ENCODE results near the gene ZNF750.

ZNF750 gene

DNA sequence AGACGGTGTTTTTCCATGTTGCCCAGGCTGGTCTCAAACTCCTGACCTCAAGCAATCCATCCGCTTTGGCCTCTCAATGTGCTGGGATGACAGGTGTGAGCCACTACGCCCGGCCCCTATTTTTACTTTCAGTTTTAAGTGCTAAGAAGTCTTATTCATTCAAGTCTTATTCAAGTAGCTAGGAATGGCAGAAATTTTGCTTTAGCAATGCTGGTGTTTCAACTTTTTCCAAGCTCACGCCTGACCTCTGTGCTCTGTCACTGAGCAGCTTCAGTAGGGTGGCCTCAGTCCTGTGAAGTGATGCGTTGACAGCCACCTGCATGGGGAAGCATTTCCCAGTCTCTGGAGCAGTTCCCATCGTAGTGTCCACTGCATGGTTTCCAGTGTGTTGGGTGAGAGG is 12.9 kb downstream of the ZNF750 start:
- Histone ChIP-seq H3K9ac (no peak overlapping the region), H3K4me3 (no peak overlapping the region), H3K27ac (no peak overlapping the region), H3K36me3 (peaks cover 22 to 66% (median 53%) of the 10 kb centered on the region in 11 experiments), H3K4me1 (peaks cover 7 to 28% (median 17%) of the 10 kb centered on the region in 10 experiments), H4K20me1 (peaks cover 0 to 65% (median 22%) of the 10 kb centered on the region in 11 experiments; a peak in 17 of 22 replicates), H3K27me3 (0 out of 22 replicates have a peak, but pooled peaks cover 0 to 5% (median 0%) of the 10 kb centered on the region in 11 experiments), H3K9me3 (replicated peaks in 1 of 11) (peaks cover 0 to 4% (median 0%) of the 10 kb centered on the region in 11 experiments; a peak in 3 of 22 replicates), H3K4me2 (no peak overlapping the region)
- TF ChIP-seq Cebpa-rat (IDR thresholded peaks at IDR 0.05): no peak

DNA sequence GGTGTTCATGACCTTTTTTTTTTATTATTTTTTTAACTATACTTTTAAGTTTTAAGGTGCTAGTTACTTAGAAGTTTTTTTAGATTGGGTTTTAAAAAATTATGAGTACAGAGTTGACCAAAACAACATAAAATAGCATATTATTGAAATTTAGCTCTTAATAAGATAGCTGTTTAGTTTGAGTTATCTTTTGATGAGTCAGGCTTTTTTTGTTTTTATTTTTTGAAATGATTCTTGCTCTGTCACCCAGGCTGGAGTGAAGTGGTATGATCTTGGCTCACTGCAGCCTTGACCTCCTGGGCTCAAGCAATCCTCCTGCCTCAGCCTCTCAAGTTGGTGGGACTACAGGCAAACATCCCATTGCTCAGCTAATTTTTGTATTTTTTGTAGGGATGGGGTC is 13.6 kb downstream of the ZNF750 start:
- Histone ChIP-seq H3K4me3 (no peak overlapping the region), H3K9me3 (replicated peaks in 1 of 11) (peaks cover 0 to 4% (median 0%) of the 10 kb centered on the region in 11 experiments; a peak in 3 of 22 replicates), H3K4me1 (peaks cover 0 to 20% (median 10%) of the 10 kb centered on the region in 10 experiments; a peak in 17 of 20 replicates), H3K36me3 (peaks cover 22 to 69% (median 53%) of the 10 kb centered on the region in 11 experiments), H3K9ac (no peak overlapping the region), H3K27ac (no peak overlapping the region), H4K20me1 (peaks cover 0 to 58% (median 14%) of the 10 kb centered on the region in 11 experiments; a peak in 16 of 22 replicates), H3K27me3 (no peaks in the 10 kb centered on the region), H3K4me2 (no peak overlapping the region)
- no peak for TF ChIP-seq Cebpa-rat (IDR thresholded peaks at IDR 0.05)

DNA sequence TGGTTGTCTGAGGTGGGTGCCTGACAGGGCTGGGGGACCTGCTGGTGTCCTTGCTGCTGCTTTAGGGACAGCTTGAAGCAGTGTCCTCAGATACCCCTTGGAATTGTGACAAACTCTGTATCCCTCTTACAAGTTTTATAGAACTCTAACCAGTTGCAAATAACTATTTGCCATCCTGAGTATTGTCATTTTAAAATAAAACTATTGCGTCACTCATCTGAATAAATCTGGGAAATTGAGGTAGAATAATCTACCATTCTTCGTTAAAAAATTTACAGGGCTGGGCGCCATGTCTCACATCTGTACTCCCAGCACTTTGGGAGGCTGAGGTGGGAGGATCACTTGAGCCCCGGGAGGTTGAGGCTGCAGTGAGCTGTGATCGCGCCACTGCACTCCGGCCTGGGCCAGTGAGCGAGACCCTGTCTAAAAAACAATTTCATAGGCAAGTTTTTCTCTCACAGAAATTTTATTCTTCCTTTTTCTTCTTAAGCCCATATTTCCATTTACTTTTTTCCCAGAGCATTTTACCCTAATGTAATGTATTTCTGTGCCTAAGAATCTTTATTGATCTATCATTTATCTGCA is 14.2 kb downstream of the ZNF750 start:
- Histone ChIP-seq H3K4me3 (no peak overlapping the region), H3K4me2 (no peak overlapping the region), H4K20me1 (peaks cover 0 to 52% (median 9%) of the 10 kb centered on the region in 11 experiments; a peak in 12 of 22 replicates), H3K4me1 (peaks cover 0 to 15% (median 4%) of the 10 kb centered on the region in 10 experiments; a peak in 11 of 20 replicates), H3K9me3 (replicated peaks in 1 of 11) (peaks cover 0 to 6% (median 2%) of the 10 kb centered on the region in 11 experiments; a peak in 11 of 22 replicates), H3K9ac (no peak overlapping the region), H3K36me3 (peaks cover 26 to 70% (median 52%) of the 10 kb centered on the region in 11 experiments), H3K27ac (no peak overlapping the region), H3K27me3 (no peaks in the 10 kb centered on the region)
- peak in 5 of 11 experiments; percentile 15 to 73 (median 41); a peak in 5 of 22 replicates for TF ChIP-seq Cebpa-rat (IDR thresholded peaks at IDR 0.05)

DNA sequence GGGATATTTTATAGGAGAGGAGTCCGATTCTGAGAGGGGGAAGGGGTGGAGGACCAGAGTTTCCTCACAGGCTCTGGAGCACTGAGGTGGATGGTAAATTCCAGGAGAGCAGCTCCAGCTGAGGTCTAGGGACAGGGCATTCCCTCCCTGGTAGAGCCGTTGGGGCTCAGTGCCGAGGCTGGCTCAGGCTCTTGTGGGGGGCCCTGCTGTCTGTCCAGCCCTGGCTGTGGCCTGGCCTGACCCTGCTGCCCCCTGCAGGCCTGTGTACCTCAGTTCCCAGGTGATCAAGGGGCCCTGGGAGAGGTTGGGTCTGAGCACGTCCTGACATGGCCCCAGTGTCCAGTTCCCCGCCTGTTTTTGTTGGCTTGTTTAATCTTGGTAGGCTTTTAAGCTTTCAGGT is 16.8 kb downstream of the ZNF750 start:
- Histone ChIP-seq H3K4me3 (no peak overlapping the region), H3K27me3 (no peaks in the 10 kb centered on the region), H3K4me2 (no peak overlapping the region), H4K20me1 (peaks cover 0 to 33% (median 0%) of the 10 kb centered on the region in 11 experiments; a peak in 5 of 22 replicates), H3K27ac (no peak overlapping the region), H3K9me3 (replicated peaks in 1 of 11) (peaks cover 7 to 18% (median 12%) of the 10 kb centered on the region in 11 experiments; a peak in 21 of 22 replicates), H3K9ac (no peak overlapping the region), H3K36me3 (peaks cover 31 to 74% (median 49%) of the 10 kb centered on the region in 11 experiments), H3K4me1 (peaks cover 10 to 24% (median 17%) of the 10 kb centered on the region in 10 experiments; a peak in 19 of 20 replicates)
- TF ChIP-seq Cebpa-rat (IDR thresholded peaks at IDR 0.05): no peak

DNA sequence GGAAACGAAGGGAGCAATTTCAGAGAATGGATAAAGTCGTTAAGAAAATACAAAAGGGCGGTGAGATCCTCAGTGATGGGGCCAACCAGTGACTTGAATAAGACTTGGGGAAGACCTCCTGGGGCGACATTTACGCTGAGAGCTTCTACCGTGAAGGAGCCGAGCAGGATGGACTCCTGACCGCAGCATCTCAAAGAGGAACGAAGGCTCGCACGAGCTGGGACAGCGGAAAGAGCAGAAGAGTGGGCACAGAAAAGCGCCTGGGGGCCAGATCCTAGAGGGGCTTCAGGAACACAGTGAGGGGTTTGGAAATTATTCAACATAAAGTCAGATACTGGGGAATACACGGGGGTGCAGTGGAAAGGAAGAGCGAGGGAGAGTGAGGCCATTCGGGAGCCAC is 17.5 kb downstream of the ZNF750 start:
- Histone ChIP-seq H3K4me1 (peaks cover 10 to 32% (median 25%) of the 10 kb centered on the region in 10 experiments; a peak in 19 of 20 replicates), H3K27ac (no peak overlapping the region), H3K9me3 (replicated peaks in 1 of 11) (peaks cover 7 to 16% (median 12%) of the 10 kb centered on the region in 11 experiments; a peak in 21 of 22 replicates), H3K27me3 (no peaks in the 10 kb centered on the region), H3K4me3 (no peak overlapping the region), H3K36me3 (peaks cover 27 to 73% (median 45%) of the 10 kb centered on the region in 11 experiments), H3K9ac (no peak overlapping the region), H4K20me1 (peaks cover 0 to 30% (median 0%) of the 10 kb centered on the region in 11 experiments; a peak in 5 of 22 replicates), H3K4me2 (no peak overlapping the region)
- TF ChIP-seq Cebpa-rat (IDR thresholded peaks at IDR 0.05): no peak

DNA sequence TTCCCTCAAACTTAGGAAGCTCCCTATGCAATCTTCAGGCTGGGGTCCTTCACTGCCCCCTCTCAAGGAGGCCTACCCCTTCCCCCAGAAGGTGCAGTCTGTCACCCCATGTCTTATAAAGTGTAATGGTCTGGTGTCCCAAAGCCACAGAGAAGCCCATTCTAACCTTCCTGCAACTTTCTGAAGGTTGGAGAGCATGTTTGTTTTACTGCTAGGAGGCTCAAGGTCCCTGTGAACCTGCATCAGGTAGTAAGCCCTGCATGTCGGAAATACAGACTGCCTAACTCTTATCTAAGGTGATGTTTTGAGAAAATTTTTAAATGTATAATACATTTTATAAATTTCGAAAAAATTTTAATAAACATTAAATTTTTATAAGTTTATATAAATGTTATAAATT is 18.3 kb downstream of the ZNF750 start:
- H4K20me1 ChIP-seq: peaks cover 0 to 25% (median 0%) of the 10 kb centered on the region in 11 experiments; a peak in 5 of 22 replicates
- no peaks in the 10 kb centered on the region for H3K27me3 ChIP-seq
- H3K9me3 ChIP-seq (replicated peaks in 1 of 11): peaks cover 7 to 16% (median 12%) of the 10 kb centered on the region in 11 experiments; a peak in 21 of 22 replicates
- no peak overlapping the region for H3K27ac ChIP-seq
- peaks cover 11 to 33% (median 31%) of the 10 kb centered on the region in 10 experiments for H3K4me1 ChIP-seq
- no peak overlapping the region for H3K4me2 ChIP-seq
- H3K36me3 ChIP-seq: peaks cover 24 to 72% (median 47%) of the 10 kb centered on the region in 11 experiments
- no peak overlapping the region for H3K9ac ChIP-seq
- TF ChIP-seq Cebpa-rat (IDR thresholded peaks at IDR 0.05): no peak
- H3K4me3 ChIP-seq: no peak overlapping the region

DNA sequence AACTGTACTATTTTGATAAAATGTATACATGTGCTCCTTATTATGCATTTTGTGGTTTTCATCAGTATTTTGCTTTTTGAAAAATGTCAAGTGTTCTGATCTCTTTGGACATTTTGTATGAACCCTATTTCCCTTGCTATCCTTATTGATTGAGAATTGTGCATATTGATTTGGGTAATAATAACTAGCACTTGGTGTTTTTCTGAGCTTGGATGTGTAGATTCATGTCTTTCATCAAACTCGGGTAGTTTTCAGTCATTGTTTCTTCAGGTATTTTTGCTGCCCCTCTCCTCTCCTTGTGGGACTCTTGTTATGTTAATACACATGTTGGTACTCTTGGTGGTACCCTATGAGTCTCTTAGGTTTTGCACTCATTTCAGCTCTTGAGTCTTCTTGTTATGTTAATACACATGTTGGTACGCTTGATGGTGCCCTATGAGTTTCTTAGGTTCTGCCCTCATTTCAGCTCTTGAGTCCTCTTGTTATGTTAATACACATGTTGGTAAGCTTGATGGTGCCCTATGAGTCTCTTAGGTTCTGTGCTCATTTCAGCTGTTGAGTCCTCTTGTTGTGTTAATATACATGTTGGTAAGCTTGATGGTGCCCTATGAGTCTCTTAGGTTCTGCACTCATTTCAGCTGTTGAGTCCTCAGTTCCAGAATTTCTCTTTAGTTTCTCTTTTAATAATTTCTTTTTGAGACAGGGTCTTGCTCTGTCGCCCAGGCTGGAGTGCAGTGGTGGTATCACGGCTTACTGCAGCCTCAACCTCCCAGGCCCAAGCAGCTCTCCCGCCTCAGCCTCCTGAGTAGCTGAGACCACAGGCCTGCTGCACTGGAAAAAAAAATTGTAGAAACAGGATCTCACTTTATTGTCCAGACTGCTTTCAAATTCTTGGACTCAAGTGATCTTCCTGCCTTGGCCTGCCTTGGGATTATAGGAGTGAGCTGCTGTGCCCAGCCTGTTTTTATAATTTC is 19.3 kb downstream of the ZNF750 start:
- Histone ChIP-seq H3K9me3 (replicated peaks in 1 of 11) (peaks cover 9 to 21% (median 14%) of the 10 kb centered on the region in 11 experiments; a peak in 21 of 22 replicates), H3K36me3 (peaks cover 30 to 75% (median 55%) of the 10 kb centered on the region in 11 experiments), H3K27ac (no peak overlapping the region), H3K4me3 (no peak overlapping the region), H3K27me3 (no peaks in the 10 kb centered on the region), H4K20me1 (peaks cover 0 to 25% (median 0%) of the 10 kb centered on the region in 11 experiments; a peak in 5 of 22 replicates), H3K4me1 (peaks cover 21 to 43% (median 41%) of the 10 kb centered on the region in 10 experiments), H3K4me2 (no peak overlapping the region), H3K9ac (no peak overlapping the region)
- TF ChIP-seq Cebpa-rat (IDR thresholded peaks at IDR 0.05): no peak

DNA sequence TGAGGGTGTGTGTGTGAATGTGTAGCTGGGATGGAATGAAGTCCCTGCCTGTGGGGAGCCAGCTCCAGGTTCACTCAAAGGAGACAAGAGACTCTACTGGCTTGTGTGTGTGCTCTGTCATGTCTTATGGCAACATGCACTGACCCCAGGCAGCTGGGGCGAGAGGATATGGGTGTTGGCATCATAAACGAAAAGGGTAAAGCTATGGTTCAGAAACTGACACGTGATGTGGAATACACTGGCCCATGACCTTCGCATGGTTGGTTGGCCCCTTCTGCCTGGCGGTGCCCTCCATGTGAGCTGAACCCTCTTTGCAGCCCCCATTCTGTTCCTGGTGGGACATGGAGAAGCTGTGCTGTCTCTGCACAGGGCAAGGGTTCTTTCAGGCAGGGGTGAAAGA is 21.9 kb downstream of the ZNF750 start:
- no peak for TF ChIP-seq Cebpa-rat (IDR thresholded peaks at IDR 0.05)
- peaks cover 0 to 30% (median 0%) of the 10 kb centered on the region in 11 experiments; a peak in 4 of 22 replicates for H4K20me1 ChIP-seq
- 0 out of 22 replicates have a peak overlapping the region, but pooled peaks of 2 of the 11 experiments have one; percentile 3 to 4 for H3K9ac ChIP-seq
- peaks cover 26 to 60% (median 57%) of the 10 kb centered on the region in 10 experiments for H3K4me1 ChIP-seq
- peaks cover 41 to 84% (median 62%) of the 10 kb centered on the region in 11 experiments for H3K36me3 ChIP-seq
- H3K9me3 ChIP-seq (replicated peaks in 1 of 11): peaks cover 9 to 21% (median 14%) of the 10 kb centered on the region in 11 experiments; a peak in 21 of 22 replicates
- H3K4me2 ChIP-seq: peak overlapping the region in 10 of 11 experiments; percentile 15 to 68 (median 64); a peak in 18 of 22 replicates
- peaks cover 0 to 3% (median 0%) of the 10 kb centered on the region in 11 experiments; a peak in 7 of 22 replicates for H3K27me3 ChIP-seq
- peak overlapping the region in 4 of 11 experiments; percentile 3 to 39 (median 15); a peak in 5 of 22 replicates for H3K27ac ChIP-seq
- H3K4me3 ChIP-seq: no peak overlapping the region

Data from BLaER1 treated with 17β-estradiol and CSF1 and Interleukin-3, amounts not matched to agents 10 nM and 100 nM (cell line).